ENCODE measurements around the gene RERG. TPM values are rescaled to one million over a fixed set of nuclear protein-coding genes. Genes with fewer than 3 reads are reported as not detected.

The RERG gene
- total and polyA plus RNA-seq, 2 experiments from 2014 or later, result 1.1 to 1.5 TPM

GRCh38 chr12:15243102-15243501 is 21.9 kb upstream of the RERG start (continued):
- TF ChIP-seq CTCF (conservative IDR thresholded peaks at IDR 0.05; ENCODE audit: low read depth in 2 of 2) (no peak), EZH2phosphoT487 (IDR thresholded peaks at IDR 0.05; ENCODE audit: unreplicated experiment) (no peak), REST (IDR thresholded peaks at IDR 0.05; ENCODE audit: unreplicated experiment) (no peak), ZNF331 (CRISPR knock-in tag; IDR thresholded peaks at IDR 0.05; ENCODE audit: low read depth) (no peak), ETS1 (IDR thresholded peaks at IDR 0.05) (no peak), STAT1 (IDR thresholded peaks at IDR 0.05; ENCODE audit: unreplicated experiment) (no peak), POLR2AphosphoS5 (IDR thresholded peaks at IDR 0.05; ENCODE audit: low read depth) (no peak), CREB1 (CRISPR knock-in tag; IDR thresholded peaks at IDR 0.05; ENCODE audit: low read depth) (no peak)

GRCh38 chr12:15240898-15241297 is 19.7 kb upstream of the RERG start:
- no peaks in the 10 kb centered on the region for H3K36me3 Mint-ChIP-seq (ENCODE audit: low read depth)
- no peak overlapping the region for H2AFZ ChIP-seq
- no peaks in the 10 kb centered on the region for H3K4me1 ChIP-seq (ENCODE audit: insufficient read depth)
- no peaks in the 10 kb centered on the region; the same call in 2 of the 3 replicates for H3K4me1 Mint-ChIP-seq
- H3K27ac ChIP-seq (ENCODE audit: low read depth), result no peak overlapping the region
- peaks cover 2% of the 10 kb centered on the region for H3K27me3 Mint-ChIP-seq (ENCODE audit: insufficient read depth, low read depth, poor library complexity)
- H3K4me3 ChIP-seq, result no peak overlapping the region
- H3K27me3 ChIP-seq (ENCODE audit: insufficient read depth), result no peaks in the 10 kb centered on the region
- H3K9me3 Mint-ChIP-seq, result no peaks in the 10 kb centered on the region
- ATAC-seq (no peak), DNase-seq (ENCODE audit: low spot score) (no peak)
- H4K20me1 ChIP-seq (replicated peaks; ENCODE audit: insufficient read depth), result no peaks in the 10 kb centered on the region
- no peak overlapping the region for H3K4me2 ChIP-seq
- no peaks in the 10 kb centered on the region for H3K9me2 ChIP-seq (ENCODE audit: insufficient read depth)
- H3K36me3 ChIP-seq (ENCODE audit: insufficient read depth), result no peaks in the 10 kb centered on the region
- H3F3A ChIP-seq (replicated peaks; ENCODE audit: low read depth), result no peaks in the 10 kb centered on the region
- no peaks in the 10 kb centered on the region for H3K79me2 ChIP-seq (replicated peaks; ENCODE audit: insufficient read depth)
- H3K4me3 Mint-ChIP-seq, result no peak overlapping the region
- H3K27ac Mint-ChIP-seq, result no peak overlapping the region
- no peak for TF ChIP-seq REST (IDR thresholded peaks at IDR 0.05; ENCODE audit: unreplicated experiment)
- TF ChIP-seq STAT1 (IDR thresholded peaks at IDR 0.05; ENCODE audit: unreplicated experiment), result no peak
- TF ChIP-seq ZNF462 (CRISPR knock-in tag; IDR thresholded peaks at IDR 0.05), result no peak
